IPS-18c (cell line): ENCODE results near the gene CALU.

ENCODE experiments used
- H3K4me3 ChIP-seq: 2 replicates; pipeline ENCODE4 v1.7.0; 2013; ENCODE audit warnings: low read depth, mild to moderate bottlenecking, low read length, moderate library complexity; ENCODE audit not compliant: insufficient read depth
- H3K9me3 ChIP-seq: one replicate; pipeline ENCODE4 v1.6.1; 2013; ENCODE audit warnings: mild to moderate bottlenecking, low read length, moderate library complexity; ENCODE audit not compliant: control insufficient read depth, insufficient read depth

The CALU gene

DNA sequence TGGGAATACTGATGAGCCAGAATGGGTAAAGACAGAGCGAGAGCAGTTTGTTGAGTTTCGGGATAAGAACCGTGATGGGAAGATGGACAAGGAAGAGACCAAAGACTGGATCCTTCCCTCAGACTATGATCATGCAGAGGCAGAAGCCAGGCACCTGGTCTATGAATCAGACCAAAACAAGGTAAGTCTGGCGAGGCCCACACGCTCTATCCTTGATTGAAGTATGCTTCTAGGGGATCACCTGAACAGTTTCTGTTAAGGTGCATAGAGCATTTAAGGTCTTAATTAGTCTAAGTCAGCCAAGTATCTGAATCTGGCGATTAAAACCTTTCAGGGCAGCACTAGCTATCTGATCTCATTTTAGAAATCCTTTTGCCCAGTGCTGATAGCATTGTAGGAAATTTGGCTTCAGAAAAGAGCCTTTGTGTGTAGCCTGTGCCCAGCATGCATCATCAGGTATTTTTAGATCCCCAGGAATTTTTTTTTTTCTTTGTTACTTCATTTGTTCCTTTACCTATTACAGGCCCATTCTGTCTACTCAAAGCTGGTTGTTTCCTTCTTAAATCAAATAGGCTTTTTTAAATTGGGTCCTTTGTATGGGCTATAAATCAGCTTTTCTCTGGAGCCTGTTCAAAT lies 28.4 kb downstream of the CALU start:
- no peak overlapping the region for H3K4me3 ChIP-seq
- H3K9me3 ChIP-seq, result no peaks in the 10 kb centered on the region

DNA sequence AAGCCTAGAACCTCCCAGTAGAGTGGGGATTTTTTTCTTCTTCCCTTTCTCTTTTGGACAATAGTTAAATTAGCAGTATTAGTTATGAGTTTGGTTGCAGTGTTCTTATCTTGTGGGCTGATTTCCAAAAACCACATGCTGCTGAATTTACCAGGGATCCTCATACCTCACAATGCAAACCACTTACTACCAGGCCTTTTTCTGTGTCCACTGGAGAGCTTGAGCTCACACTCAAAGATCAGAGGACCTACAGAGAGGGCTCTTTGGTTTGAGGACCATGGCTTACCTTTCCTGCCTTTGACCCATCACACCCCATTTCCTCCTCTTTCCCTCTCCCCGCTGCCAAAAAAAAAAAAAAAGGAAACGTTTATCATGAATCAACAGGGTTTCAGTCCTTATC lies 31.1 kb downstream of the CALU start:
- Histone ChIP-seq H3K9me3 (no peaks in the 10 kb centered on the region), H3K4me3 (no peak overlapping the region)

DNA sequence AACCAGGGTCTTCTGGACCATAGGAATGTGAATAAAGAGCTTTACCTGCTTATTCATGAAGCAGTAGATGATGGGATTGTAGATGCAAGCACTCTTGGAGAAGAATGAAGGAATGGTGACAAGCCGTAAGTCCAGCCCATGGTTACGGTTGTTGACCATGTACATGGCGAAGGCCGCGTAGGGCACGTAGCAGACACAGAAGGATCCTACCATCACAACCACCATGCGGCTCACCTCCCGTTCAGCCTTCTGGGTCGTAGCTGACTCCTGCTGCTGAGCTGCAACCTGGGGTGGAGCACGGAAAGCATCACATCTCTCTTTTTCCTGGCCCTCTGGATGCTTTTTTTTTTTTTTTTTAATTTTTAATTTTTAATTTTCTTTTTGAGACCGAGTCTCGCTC lies 34.4 kb downstream of the CALU start:
- Histone ChIP-seq H3K9me3 (no peaks in the 10 kb centered on the region), H3K4me3 (no peak overlapping the region)

DNA sequence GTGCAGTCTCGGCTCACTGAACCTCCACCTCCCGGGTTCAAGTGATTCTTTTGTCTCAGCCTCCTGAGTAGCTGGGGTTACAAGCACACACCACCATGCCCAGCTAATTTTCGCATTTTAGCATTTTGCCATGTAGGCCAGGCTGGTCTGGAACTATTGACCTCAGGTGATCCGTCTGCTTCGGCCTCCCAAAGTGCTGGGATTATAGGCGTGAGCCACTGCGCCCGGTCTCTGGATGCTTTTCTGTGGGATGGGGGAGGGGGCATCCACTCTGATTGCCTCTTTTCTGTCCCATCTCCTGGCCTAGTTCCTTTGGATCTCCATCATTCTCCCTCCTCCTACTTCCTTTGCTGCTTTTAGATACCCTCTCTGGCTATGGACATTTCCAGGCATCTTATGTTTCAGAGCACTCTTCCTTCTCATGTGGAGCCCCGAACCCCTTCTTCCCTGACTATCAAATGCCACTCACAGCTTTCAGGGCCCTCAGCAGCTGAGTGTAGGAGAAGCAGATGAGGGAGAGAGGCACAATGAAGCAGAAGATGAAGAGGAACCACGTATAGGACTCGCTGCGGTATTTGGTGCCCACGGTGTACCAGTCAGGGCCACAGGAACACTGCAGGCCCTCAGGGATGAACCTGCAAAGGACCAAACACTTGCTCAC lies 35.0 kb downstream of the CALU start:
- no peak overlapping the region for H3K4me3 ChIP-seq
- H3K9me3 ChIP-seq, result no peaks in the 10 kb centered on the region

DNA sequence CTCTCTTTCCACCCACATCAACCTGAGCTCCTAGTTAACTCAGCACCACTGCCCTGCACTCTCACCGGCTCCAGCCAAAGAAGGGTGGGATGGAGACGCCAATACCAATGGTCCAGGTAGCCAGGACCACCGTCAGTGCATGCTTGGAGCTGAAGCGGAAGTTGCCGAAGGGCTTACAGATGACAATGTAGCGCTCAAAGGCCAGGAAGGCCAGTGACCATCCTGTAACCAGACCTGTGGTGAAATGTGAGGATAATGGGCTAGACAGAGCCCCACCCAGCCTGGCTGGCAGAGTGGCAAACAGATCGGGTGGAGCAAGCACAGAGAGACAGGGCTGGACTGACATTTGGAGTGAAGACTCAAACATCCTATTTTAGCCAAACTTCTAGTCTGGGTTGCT lies 35.8 kb downstream of the CALU start:
- Histone ChIP-seq H3K4me3 (no peak overlapping the region), H3K9me3 (no peaks in the 10 kb centered on the region)

DNA sequence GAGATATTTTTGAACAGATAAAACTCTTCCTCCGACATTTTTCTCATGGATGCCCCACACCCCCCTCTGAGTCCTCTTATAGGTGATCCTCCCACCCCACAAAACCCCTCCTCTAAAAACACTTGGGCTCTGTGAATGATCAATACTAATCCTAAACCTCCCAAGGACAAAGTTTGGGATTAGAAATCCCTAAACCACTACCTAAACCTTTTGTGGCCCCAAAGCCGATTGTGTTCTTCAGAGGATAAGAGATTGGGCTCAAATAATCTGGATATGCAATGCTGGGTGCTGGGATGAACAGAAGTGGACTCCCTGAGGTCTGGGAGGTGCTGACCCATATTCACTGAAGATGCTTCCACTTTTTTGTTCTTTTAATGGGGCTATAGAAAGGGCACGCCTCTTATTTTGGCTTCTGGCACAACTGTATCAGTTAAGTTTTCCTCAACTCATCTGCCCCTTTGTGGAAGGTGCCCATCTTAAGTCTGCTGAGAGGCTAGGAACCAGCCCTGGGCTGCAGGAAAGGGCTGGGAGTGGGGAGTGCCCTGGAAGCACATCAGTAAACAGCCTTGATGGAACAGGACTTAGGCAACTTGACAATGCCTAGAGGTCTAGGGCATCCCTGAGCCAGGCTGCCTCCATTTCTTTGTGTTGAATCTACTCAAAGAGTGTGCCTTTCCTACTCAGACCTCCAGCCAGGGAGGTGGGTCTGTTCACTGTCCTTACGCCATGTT lies 36.8 kb downstream of the CALU start, which contains the start of gene OPN1SW:
Gene OPN1SW, minus strand, starts transcription at position 51 of the 731 bp plus-strand sequence. Its CDS starts 13 bp downstream, at position 38.
- no peak within 1 kb of the TSS for H3K4me3 ChIP-seq
- no peaks in the 10 kb centered on the region for H3K9me3 ChIP-seq

DNA sequence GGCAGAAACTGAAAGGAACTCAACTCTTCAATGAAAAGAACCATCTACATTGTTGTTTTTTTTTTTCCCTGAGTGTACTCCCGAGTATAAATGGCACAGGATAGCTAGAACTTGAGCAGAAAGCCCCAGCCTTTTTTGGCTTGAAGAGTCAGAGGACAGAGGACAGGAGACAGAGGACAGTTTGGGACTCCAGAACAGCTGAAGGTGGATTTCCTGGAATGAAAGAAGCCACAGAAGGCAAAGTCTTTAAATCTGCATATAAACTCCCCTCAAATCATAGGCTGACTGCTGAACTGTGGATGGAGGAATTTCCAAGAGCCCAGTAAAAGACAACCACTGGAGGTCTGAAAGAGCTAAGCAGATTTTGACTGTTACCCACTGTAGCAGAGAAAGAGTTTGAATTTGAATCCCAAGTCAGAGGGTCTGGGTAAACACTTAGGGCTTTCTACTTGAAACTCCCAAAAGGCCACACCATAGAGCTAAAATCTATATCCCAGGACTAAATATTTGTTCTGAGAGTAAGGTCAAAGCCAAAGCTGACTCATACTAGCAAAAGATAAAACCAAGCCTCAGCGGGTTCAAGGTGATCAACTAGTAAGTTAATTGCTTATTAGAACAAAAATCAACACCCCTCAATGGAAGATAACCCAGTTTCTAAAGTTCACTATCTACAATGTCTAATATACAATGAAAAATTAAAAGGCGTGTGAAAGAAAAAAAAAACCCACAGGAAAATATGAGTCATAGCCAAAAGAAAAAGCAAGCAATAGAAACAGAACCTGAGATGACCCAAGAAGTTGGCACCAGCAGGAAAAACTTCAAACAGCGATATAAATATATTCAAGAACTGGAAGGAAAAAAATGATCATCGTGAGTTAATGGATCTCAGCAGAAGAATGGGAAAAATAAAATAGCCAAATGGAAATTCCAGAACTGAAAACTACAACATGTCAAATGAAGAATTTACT lies 38.3 kb downstream of the CALU start:
- Histone ChIP-seq H3K9me3 (no peaks in the 10 kb centered on the region), H3K4me3 (no peak overlapping the region)

DNA sequence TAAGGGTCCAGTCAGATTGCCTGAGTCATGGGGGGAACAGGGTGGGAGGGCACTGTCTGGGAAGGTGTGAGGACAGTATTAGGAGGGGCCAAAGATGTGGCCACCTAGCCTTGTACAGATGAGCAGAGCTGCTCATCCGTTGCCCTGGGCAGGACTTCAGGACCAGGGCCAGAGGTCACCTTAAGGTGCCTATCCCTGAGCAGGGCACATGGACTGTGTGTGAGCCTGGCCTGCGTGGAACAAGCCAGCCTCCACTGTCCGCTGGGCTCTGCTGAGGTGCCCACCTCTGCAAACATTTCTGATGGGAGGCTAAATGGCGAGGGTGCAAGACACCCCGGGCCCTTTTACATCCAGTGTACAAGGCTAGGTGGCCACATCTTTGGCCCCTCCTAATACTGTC lies 39.8 kb downstream of the CALU start:
- Histone ChIP-seq H3K9me3 (no peaks in the 10 kb centered on the region), H3K4me3 (no peak overlapping the region)

DNA sequence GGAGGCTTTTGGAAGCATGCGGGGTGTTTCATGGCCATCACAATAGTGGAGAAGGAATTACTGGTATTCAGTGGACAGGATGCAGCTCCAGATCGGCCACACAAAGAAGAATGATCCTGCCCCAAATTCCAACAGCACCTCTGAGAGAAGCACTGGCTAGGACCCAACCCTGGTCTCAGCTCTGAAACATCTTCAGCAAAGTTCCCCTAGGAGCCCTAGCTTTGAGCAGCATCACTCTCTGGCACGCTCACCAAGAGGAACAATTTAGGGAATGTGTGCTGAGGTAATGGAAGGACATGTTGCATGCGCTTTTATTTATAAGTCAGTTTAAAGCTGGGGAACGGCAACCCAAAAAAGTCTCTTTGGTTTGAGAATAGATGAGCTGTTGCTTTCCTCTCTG lies 42.0 kb downstream of the CALU start:
- Histone ChIP-seq H3K4me3 (no peak overlapping the region), H3K9me3 (no peaks in the 10 kb centered on the region)

DNA sequence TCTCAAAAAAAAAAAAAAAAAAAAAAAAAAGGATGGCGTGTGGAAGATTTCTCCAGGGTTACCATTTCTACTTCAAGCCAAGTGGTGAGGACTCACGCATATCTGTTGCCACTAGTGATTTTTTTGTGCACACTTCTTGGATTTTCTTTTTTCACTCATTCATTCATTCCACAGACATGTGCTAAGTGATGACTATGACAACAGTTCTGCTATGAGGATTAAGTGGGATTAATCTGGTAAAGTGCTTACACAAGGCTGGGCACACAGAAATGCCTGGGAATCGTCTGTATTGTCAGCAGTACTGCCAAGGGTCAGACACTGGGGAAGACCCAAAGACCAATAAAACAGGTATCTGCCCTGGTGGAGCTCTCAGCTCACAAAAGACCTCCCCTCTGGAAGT lies 42.7 kb downstream of the CALU start:
- no peaks in the 10 kb centered on the region for H3K9me3 ChIP-seq

DNA sequence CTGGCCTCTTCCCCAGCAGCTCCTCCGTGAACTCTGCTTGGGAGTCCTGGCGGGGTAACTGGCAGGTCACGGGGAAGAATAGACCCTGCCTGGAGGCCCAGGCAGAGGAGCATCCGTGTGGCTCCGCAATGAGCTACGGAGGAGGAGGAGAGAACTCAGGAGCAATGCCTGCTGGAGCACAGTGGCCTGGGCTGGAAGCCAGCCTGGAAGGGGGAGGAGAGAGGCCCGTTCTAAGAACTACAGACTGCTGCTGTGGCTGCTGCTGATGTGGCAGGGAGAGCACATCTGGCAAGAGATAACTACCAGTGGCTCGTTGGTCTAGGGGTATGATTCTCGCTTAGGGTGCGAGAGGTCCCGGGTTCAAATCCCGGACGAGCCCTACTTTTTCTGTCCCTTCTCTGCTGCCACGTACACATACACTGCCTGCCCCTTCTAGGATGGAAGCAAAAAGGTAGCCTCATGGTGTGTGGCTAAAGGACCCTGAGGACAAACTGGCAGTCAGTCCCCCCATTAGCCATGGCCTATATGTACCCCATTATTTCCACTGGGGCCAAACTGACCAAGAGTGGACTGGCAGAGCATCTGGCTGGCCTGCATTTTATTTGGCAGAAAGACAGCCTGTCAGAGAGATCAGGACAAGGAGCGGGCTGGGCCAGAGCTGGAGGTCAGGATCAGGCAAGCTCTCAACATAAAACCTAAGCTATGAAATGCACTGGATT lies 44.1 kb downstream of the CALU start:
- Histone ChIP-seq H3K4me3 (peak overlapping the region; percentile 52), H3K9me3 (no peaks in the 10 kb centered on the region)

More for the DNA sequence above, 42.7 kb downstream of the CALU start:
- no peak overlapping the region for H3K4me3 ChIP-seq

DNA sequence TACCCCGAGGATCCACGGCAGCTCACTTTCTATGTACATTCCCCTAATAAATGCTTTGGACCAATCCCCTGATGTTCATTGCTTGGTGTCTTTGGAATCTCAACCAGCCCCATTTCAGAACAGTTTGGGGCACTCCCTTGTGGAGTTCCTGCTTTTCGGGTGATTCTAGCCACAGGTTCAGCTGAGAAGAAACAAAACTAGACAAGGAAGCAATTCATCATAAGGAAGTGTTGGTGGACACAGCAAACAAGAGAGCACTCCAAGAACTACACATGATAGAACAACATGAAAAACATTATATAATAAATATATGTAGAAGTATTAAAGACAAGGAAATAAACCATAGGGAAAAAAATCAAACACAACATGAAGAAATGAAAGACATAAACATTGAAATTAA lies 46.6 kb downstream of the CALU start:
- no peak overlapping the region for H3K4me3 ChIP-seq

DNA sequence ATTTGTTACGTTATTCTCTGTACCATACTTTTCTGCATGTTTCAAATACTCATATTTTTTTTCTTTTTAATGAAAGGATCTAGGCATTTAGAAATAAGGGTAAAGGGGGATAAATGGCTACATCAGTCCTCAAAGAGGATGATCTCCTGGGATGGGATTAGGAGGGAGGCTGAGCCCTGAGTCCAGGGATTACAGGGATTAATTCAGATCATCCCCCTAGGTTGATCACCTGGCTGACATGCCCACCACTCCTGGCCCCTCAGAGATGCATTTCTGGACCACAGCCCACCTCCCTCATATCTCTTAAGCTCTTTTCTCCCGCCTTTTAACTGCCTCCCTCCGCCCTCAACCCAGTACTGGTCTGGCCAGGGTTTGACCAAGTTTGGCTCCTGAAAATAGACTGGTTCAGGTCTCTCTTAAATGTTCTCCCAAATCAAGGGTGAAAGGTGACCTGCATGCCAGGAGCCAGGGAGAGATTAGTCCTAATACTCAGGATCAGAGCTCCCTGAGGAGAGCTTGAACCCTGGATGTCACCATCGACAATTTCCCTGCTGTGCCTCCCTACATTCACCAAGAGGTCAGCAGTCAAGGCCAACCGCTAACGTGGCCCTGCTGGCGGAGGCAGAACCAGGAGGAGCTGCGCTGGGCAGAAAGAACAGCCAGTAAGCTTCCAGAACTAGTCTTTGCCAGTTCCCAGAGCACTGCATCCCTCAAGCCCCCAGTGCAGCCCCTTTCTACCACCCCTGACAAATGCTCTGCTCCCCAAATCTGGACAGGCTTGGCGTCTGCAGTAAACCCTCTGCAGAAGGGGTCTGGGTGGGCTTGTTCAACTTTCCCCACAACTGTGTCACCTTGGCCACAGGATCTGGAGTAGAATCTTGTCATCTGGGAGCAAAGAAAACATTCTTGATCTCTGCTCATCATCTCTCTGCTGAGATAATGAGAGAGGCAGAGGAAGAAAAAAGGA lies 49.6 kb downstream of the CALU start:
- Histone ChIP-seq H3K4me3 (no peak overlapping the region), H3K9me3 (no peaks in the 10 kb centered on the region)

More for the DNA sequence above, 46.6 kb downstream of the CALU start:
- no peaks in the 10 kb centered on the region for H3K9me3 ChIP-seq

DNA sequence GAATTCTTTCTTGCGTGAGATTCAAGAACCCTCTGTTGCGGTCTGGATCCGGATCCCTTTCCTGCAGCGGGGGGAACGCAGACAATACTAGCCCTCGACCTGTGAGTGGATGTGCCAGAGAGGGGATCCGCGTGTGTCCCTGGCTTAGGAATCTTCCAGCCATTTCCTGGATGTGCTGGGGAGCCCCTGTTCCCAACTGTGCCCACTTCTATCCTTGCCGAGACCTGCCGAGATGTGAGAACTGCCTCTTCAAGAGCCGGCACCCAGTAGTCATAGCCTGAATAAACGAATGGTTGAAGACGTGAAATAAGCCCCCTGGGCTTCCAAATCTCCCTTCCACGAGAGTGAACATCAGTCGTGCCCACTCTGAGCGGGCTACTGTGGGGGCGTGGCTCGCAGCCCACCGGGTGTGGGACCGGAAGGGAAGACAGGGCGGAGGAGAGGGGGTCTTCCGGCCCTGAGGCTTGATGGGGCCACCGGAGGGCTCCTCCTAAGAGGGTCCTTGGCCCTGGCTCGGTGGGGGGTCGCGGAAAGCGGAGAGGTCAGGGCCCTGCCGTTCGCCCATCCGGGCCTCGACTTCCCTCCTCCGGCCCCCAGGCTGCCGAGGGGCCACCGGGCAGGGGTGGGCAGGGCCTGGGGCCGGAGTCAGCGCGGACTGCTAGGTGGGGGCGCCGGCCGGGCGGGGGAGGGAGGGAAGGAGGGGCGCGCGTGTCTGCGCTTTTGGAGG lies 51.3 kb downstream of the CALU start:
- Histone ChIP-seq H3K9me3 (no peaks in the 10 kb centered on the region), H3K4me3 (peak overlapping the region; percentile 73)
